IMR-90 (cell line): Measurements from ENCODE around the gene PRMT5.

ENCODE experiments used
- FOS ChIP-seq: fragments of 150-350 bp; IDR thresholded peaks from 2 replicates; pipeline ENCODE4 v1.6.1; 2016; ENCODE audit warnings: low read depth, low read length
- NFE2L2 ChIP-seq: fragments of 150-350 bp; IDR thresholded peaks from 2 replicates; pipeline ENCODE4 v1.6.1; 2016; ENCODE audit warnings: low read depth, mild to moderate bottlenecking, low read length
- POLR2A ChIP-seq: IDR thresholded peaks from 2 replicates; pipeline ENCODE4 v1.6.1; 2012; ENCODE audit warnings: mild to moderate bottlenecking, low read depth, low read length
- TF ChIP-seq, protein P1 (sequence below): conservative IDR thresholded peaks from 2 replicates; pipeline ENCODE4 v1.5.1; 2012; ENCODE audit warnings: mild to moderate bottlenecking, low read depth, low read length, improper control_type of control experiment

GRCh38 chr14:22974530-22975313 lies 45.5 kb upstream of the PRMT5 start:
- TF ChIP-seq, protein P1, sequence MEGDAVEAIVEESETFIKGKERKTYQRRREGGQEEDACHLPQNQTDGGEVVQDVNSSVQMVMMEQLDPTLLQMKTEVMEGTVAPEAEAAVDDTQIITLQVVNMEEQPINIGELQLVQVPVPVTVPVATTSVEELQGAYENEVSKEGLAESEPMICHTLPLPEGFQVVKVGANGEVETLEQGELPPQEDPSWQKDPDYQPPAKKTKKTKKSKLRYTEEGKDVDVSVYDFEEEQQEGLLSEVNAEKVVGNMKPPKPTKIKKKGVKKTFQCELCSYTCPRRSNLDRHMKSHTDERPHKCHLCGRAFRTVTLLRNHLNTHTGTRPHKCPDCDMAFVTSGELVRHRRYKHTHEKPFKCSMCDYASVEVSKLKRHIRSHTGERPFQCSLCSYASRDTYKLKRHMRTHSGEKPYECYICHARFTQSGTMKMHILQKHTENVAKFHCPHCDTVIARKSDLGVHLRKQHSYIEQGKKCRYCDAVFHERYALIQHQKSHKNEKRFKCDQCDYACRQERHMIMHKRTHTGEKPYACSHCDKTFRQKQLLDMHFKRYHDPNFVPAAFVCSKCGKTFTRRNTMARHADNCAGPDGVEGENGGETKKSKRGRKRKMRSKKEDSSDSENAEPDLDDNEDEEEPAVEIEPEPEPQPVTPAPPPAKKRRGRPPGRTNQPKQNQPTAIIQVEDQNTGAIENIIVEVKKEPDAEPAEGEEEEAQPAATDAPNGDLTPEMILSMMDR, result no peak
- TF ChIP-seq NFE2L2 (no peak), FOS (no peak), POLR2A (no peak)
